ENCODE results near the gene ANXA6. TPM values are rescaled to one million over a fixed set of nuclear protein-coding genes. Genes with fewer than 3 reads are reported as not detected.

Gene ANXA6
- polyA plus RNA-seq, 1 donor (not counting 4 experiments of a cell fraction or from before 2014, with no cell fraction given) = 37.0 TPM

- H3K9ac ChIP-seq (ENCODE audit: control insufficient read depth, extremely low read depth, insufficient read depth, low read length) = no peak overlapping the region
- no peak overlapping the region for H3K4me3 ChIP-seq (ENCODE audit: control insufficient read depth in 2 of 3, extremely low read depth in 1 of 3, insufficient read depth in 2 of 3, low read depth in 1 of 3, low read length in 3 of 3)
- H3K27ac ChIP-seq (ENCODE audit: control insufficient read depth, insufficient read depth, low read length) = no peak overlapping the region
- DNase-seq (ENCODE audit: low read depth, low spot score) (no peak), FAIRE-seq (no peak)
- H3K27me3 ChIP-seq (ENCODE audit: control insufficient read depth, extremely low read depth, insufficient read depth, low read length) = no peaks in the 10 kb centered on the region
- no peaks in the 10 kb centered on the region for H3K9me1 ChIP-seq (ENCODE audit: control insufficient read depth, extremely low read depth, insufficient read depth, low read length)
- TF ChIP-seq CTCF (optimal IDR thresholded peaks at IDR 0.05 in 1 of 3, IDR thresholded peaks at IDR 0.05 in 1 of 3, conservative IDR thresholded peaks at IDR 0.05 in 1 of 3; ENCODE audit: extremely low read depth in 1 of 3, insufficient read depth in 2 of 3, low read length in 3 of 3) = peak; percentile 76 to 92 (median 92)
- TF ChIP-seq EZH2 (IDR thresholded peaks at IDR 0.05; ENCODE audit: low read length) = no peak
- H3K4me2 ChIP-seq (ENCODE audit: control insufficient read depth, extremely low read depth, insufficient read depth, low read depth, low read length) = no peak overlapping the region
- H2AFZ ChIP-seq (ENCODE audit: control insufficient read depth, low read length) = no peak overlapping the region
- H3K9me3 ChIP-seq (ENCODE audit: control insufficient read depth, low read depth, low read length) = no peaks in the 10 kb centered on the region
- H3K36me3 ChIP-seq (ENCODE audit: control insufficient read depth in 2 of 2, extremely low read depth in 1 of 2, insufficient read depth in 2 of 2, low read length in 2 of 2) = no peaks in the 10 kb centered on the region
- no peaks in the 10 kb centered on the region for H3K4me1 ChIP-seq (ENCODE audit: control insufficient read depth, extremely low read depth, insufficient read depth, low read length)
- no peaks in the 10 kb centered on the region for H4K20me1 ChIP-seq (ENCODE audit: control insufficient read depth, extremely low read depth, insufficient read depth, low read length)
- dilution Hi-C loops (cut with MboI; ENCODE audit: extremely low pct_ligation_motif_present, low sequenced_read_pairs) = no loop called here
- H3K79me2 ChIP-seq (ENCODE audit: control insufficient read depth, insufficient read depth, low read length) = no peaks in the 10 kb centered on the region
Measured at GRCh38 chr5:151126199-151126645, 31.4 kb downstream of the ANXA6 start.

GRCh38 chr5:151125421-151125820 lies 32.2 kb downstream of the ANXA6 start:
- DNase-seq (ENCODE audit: low read depth, low spot score) = no peak
- Histone ChIP-seq H3K79me2 (ENCODE audit: control insufficient read depth, insufficient read depth, low read length) (no peaks in the 10 kb centered on the region), H3K27me3 (ENCODE audit: control insufficient read depth, extremely low read depth, insufficient read depth, low read length) (no peaks in the 10 kb centered on the region), H3K9ac (ENCODE audit: control insufficient read depth, extremely low read depth, insufficient read depth, low read length) (no peak overlapping the region), H3K4me1 (ENCODE audit: control insufficient read depth, extremely low read depth, insufficient read depth, low read length) (no peaks in the 10 kb centered on the region), H3K27ac (ENCODE audit: control insufficient read depth, insufficient read depth, low read length) (no peak overlapping the region), H4K20me1 (ENCODE audit: control insufficient read depth, extremely low read depth, insufficient read depth, low read length) (no peaks in the 10 kb centered on the region), H2AFZ (ENCODE audit: control insufficient read depth, low read length) (no peak overlapping the region), H3K4me2 (ENCODE audit: control insufficient read depth, extremely low read depth, insufficient read depth, low read depth, low read length) (no peak overlapping the region), H3K9me1 (ENCODE audit: control insufficient read depth, extremely low read depth, insufficient read depth, low read length) (no peaks in the 10 kb centered on the region), H3K4me3 (ENCODE audit: control insufficient read depth in 2 of 3, extremely low read depth in 1 of 3, insufficient read depth in 2 of 3, low read depth in 1 of 3, low read length in 3 of 3) (no peak overlapping the region), H3K36me3 (ENCODE audit: control insufficient read depth in 2 of 2, extremely low read depth in 1 of 2, insufficient read depth in 2 of 2, low read length in 2 of 2) (no peaks in the 10 kb centered on the region), H3K9me3 (ENCODE audit: control insufficient read depth, low read depth, low read length) (no peaks in the 10 kb centered on the region)
- dilution Hi-C loops (cut with MboI; ENCODE audit: extremely low pct_ligation_motif_present, low sequenced_read_pairs) = no loop called here
- no peak for TF ChIP-seq CTCF (optimal IDR thresholded peaks at IDR 0.05 in 1 of 3, IDR thresholded peaks at IDR 0.05 in 1 of 3, conservative IDR thresholded peaks at IDR 0.05 in 1 of 3; ENCODE audit: extremely low read depth in 1 of 3, insufficient read depth in 2 of 3, low read length in 3 of 3)
- no peak for TF ChIP-seq EZH2 (IDR thresholded peaks at IDR 0.05; ENCODE audit: low read length)
- no peak for FAIRE-seq
